Measurements from ENCODE around the gene FRMD4A.

- no peak for TF ChIP-seq TAF1 (IDR thresholded peaks at IDR 0.05; ENCODE audit: low read depth, low read length)
- no peak for TF ChIP-seq POLR2AphosphoS5 (IDR thresholded peaks at IDR 0.05; ENCODE audit: low read depth, low read length)
- TF ChIP-seq POLR2A (IDR thresholded peaks at IDR 0.05; ENCODE audit: low read depth, low read length): no peak
- TF ChIP-seq SPI1 (IDR thresholded peaks at IDR 0.05; ENCODE audit: low read depth, low read length): no peak
Measured at GRCh38 chr10:13728898-13729535, 601.7 kb downstream of the FRMD4A start.
